IPS-20b (cell line): ENCODE results near the gene MPPED2.

Experiments used
- H3K27ac ChIP-seq: one replicate; pipeline ENCODE4 v1.5.1; 2013; ENCODE audit warnings: low read length
- H3K27me3 ChIP-seq: 2 replicates; pipeline ENCODE4 v1.6.1; 2013; ENCODE audit warnings: mild to moderate bottlenecking, low read length, inconsistent platforms; ENCODE audit not compliant: insufficient read depth
- H3K36me3 ChIP-seq: 2 replicates; pipeline ENCODE4 v1.6.1; 2013; ENCODE audit warnings: low read depth, mild to moderate bottlenecking, inconsistent platforms, low read length, moderate library complexity; ENCODE audit not compliant: insufficient read depth
- H3K4me1 ChIP-seq: 2 replicates; pipeline ENCODE4 v1.6.1; 2013; ENCODE audit warnings: mild to moderate bottlenecking, control low read depth, inconsistent platforms, low read length, moderate library complexity; ENCODE audit not compliant: insufficient read depth
- H3K4me3 ChIP-seq: 2 replicates; pipeline ENCODE4 v1.5.1; 2013; ENCODE audit warnings: mild to moderate bottlenecking, low read length, inconsistent platforms
- H3K9ac ChIP-seq: 2 replicates; pipeline ENCODE4 v1.6.1; 2013; ENCODE audit warnings: low read depth, mild to moderate bottlenecking, inconsistent platforms, low read length, moderate library complexity
- H3K9me3 ChIP-seq: 2 replicates; pipeline ENCODE4 v1.6.1; 2013; ENCODE audit warnings: mild to moderate bottlenecking, low read depth, low read length, inconsistent platforms; ENCODE audit not compliant: insufficient read depth

The MPPED2 gene

GRCh38 chr11:30370164-30370563 is 216.0 kb downstream of the MPPED2 start:
- H3K9ac ChIP-seq = no peak overlapping the region
- no peaks in the 10 kb centered on the region for H3K9me3 ChIP-seq
- no peak overlapping the region for H3K4me3 ChIP-seq
- no peaks in the 10 kb centered on the region for H3K36me3 ChIP-seq
- no peaks in the 10 kb centered on the region; the same call in 1 of the 2 replicates for H3K4me1 ChIP-seq
- no peaks in the 10 kb centered on the region for H3K27me3 ChIP-seq
- no peak overlapping the region for H3K27ac ChIP-seq

- Histone ChIP-seq H3K4me3 (no peak overlapping the region), H3K36me3 (no peaks in the 10 kb centered on the region), H3K27ac (no peak overlapping the region), H3K4me1 (peaks cover 7% of the 10 kb centered on the region; the same call in 1 of the 2 replicates), H3K27me3 (no peaks in the 10 kb centered on the region), H3K9ac (no peak overlapping the region), H3K9me3 (no peaks in the 10 kb centered on the region)
Observed at GRCh38 chr11:30368394-30368793, 217.8 kb downstream of the MPPED2 start.

- Histone ChIP-seq H3K27ac (no peak overlapping the region), H3K27me3 (no peaks in the 10 kb centered on the region), H3K4me3 (no peak overlapping the region), H3K9ac (no peak overlapping the region), H3K4me1 (peaks cover 7% of the 10 kb centered on the region; the same call in 1 of the 2 replicates), H3K9me3 (no peaks in the 10 kb centered on the region), H3K36me3 (no peaks in the 10 kb centered on the region)
Observed at GRCh38 chr11:30365793-30366517, 220.2 kb downstream of the MPPED2 start.

- Histone ChIP-seq H3K36me3 (no peaks in the 10 kb centered on the region), H3K9me3 (no peaks in the 10 kb centered on the region), H3K4me3 (no peak overlapping the region), H3K9ac (no peak overlapping the region), H3K4me1 (peaks cover 7% of the 10 kb centered on the region; the same call in 1 of the 2 replicates), H3K27me3 (no peaks in the 10 kb centered on the region), H3K27ac (no peak overlapping the region)
Observed at GRCh38 chr11:30364837-30365482, 221.2 kb downstream of the MPPED2 start.

GRCh38 chr11:30364139-30364836 is 221.9 kb downstream of the MPPED2 start:
- Histone ChIP-seq H3K4me1 (peaks cover 7% of the 10 kb centered on the region; the same call in 1 of the 2 replicates), H3K27me3 (no peaks in the 10 kb centered on the region), H3K9ac (no peak overlapping the region), H3K36me3 (no peaks in the 10 kb centered on the region), H3K9me3 (no peaks in the 10 kb centered on the region), H3K4me3 (no peak overlapping the region), H3K27ac (no peak overlapping the region)

- no peaks in the 10 kb centered on the region for H3K27me3 ChIP-seq
- no peak overlapping the region for H3K9ac ChIP-seq
- peaks cover 11% of the 10 kb centered on the region; the same call in 1 of the 2 replicates for H3K4me1 ChIP-seq
- no peaks in the 10 kb centered on the region for H3K9me3 ChIP-seq
- no peak overlapping the region for H3K4me3 ChIP-seq
- H3K36me3 ChIP-seq = no peaks in the 10 kb centered on the region
- no peak overlapping the region for H3K27ac ChIP-seq
Observed at GRCh38 chr11:30360741-30361140, 225.4 kb downstream of the MPPED2 start.
